HG03520 (cell line): ENCODE data around the gene EFNA1.
"Not testable (repeated sequence)": the region's sequence is repeated elsewhere in the genome, so short reads cannot be mapped to it uniquely, and the experiment has no call there.

ENCODE experiments used
- ATAC-seq: cut with Tn5 transposase; IDR thresholded peaks from one replicate; pipeline ENCODE4 v1.9.1; 2021; ENCODE audit warnings: mild to moderate bottlenecking, moderate library complexity; ENCODE audit not compliant: unreplicated experiment

Gene EFNA1

DNA sequence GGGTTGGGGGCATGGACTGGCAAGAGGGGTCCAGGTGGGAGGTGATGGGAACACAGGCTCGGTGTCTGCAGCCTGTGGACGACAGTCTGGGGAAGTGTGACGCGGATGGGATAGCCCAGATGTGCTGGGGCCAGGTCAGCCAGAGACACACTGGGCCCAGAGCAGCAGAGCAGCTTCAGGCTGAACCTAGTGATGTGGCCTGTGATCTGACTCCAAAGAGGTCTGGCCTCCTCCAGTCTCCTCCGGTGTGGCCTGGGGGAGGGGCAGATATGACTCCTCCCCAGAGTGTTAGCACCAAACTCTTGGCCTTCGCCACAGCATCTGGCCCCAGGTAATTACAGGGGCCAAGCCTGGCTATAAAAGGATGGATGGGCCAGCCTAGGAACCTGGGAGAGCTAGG, 35.5 kb upstream of the EFNA1 start:
- ATAC-seq, result no peak

DNA sequence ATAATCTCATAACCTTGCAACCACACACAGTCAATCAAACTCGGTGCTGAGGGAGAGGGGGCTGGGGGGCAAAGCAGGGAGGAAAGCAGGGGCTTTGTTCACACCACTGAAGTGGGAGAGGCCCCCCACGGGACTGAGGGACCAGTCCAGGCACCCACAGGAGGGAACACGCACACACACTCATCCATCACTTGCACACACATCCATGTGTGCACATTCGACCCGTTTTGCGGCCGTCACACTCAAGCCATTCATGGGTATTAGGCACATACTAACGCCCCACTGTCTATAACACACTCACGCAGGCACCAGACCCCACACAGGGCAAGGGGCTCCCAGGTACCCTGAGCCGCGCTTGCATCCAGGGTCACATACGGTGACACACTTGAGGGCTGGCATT, 35.0 kb upstream of the EFNA1 start:
- ATAC-seq, result no peak

DNA sequence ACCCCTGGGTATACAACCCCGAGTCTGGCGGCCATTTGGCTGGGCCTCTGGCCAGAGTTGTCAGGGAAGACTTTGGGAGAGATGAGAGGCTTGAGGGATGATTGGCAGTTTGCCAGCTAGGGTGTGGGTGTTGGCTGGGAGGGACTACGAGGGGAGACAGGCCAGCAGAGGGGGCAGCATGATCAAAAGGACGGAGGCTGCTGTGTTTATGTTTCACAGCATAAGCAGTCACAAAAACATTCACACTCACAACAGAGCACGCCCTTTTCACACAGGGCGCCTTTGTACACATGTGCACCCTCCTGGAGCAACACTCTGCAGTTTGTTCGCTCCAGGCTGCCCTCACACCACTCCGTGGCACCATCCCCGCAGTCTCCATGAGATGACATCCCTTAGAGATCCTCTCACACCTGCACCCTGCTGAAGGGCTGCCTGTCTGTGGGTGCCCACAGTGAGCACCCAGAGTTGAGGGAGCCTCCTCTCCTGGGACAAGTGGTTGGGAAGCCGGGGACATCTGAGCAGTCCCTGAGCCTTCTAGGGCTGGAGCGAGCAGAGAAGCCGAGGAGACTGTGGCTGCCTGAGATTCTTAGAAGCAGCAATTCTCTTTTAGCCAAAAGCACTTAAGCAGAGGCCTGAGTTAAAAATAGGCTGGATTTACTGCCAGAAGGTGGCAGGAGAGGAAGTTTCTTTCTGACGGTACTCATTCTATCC, 33.6 kb upstream of the EFNA1 start:
- no peak for ATAC-seq

GRCh38 chr1:155094622-155094948, 33.1 kb upstream of the EFNA1 start:
- no peak for ATAC-seq

- ATAC-seq, result no peak
Measured at GRCh38 chr1:155099331-155099730, 28.3 kb upstream of the EFNA1 start.

GRCh38 chr1:155103325-155103724, 24.4 kb upstream of the EFNA1 start:
- ATAC-seq, result no peak

- no peak for ATAC-seq
Measured at GRCh38 chr1:155104605-155105534, 22.8 kb upstream of the EFNA1 start.

GRCh38 chr1:155105604-155106011, 22.1 kb upstream of the EFNA1 start:
- no peak for ATAC-seq

- no peak for ATAC-seq
Measured at GRCh38 chr1:155106862-155107261, 20.8 kb upstream of the EFNA1 start.

- ATAC-seq, result no peak
Measured at GRCh38 chr1:155107309-155108264, 20.1 kb upstream of the EFNA1 start.

DNA sequence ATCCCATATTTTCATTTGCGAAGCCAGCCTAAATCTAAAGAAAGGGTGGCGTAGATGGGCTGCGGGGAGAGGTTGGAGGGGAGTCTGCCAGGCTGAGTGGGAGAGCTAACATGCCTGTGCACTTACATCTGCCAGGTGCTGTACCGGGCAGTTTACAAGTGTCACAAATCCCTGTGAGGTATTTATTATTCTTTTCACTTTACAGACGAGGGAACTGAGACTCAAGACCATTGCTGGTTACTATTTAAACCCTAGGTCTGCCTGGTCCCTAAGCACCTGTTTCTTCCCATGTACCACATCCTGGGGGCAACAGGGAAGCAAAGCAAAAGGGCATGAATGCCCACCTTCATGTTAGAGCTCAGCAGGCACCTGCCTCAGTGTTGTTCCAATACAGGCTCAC, 19.4 kb upstream of the EFNA1 start:
- no peak for ATAC-seq

GRCh38 chr1:155110381-155110780, 17.3 kb upstream of the EFNA1 start:
- ATAC-seq, result no peak

GRCh38 chr1:155110826-155111225, 16.9 kb upstream of the EFNA1 start:
- ATAC-seq, result no peak

DNA sequence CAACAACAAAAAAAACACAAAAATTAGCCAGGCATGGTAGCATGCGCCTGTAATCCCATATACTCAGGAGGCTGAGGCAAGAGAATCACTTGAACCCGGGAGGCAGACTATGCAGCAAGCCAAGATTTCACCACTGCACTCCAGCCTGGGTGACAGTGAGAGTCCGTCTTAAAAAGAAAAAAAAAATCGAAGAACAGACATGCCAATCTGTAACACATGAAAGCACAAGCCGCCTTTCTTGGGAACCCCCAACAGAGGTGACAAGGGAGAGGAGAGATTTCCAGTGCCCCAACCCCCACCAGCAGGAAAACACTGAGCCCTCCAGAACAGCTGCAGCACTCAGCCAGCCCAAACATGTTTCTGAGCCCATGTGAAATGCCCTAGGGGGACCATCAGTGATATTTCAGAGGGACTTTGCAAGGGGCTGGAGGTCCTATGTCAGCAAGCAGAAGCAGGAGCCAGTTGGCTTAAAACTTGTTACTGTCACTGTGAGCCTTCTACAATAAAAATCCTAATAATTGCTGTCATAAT, 14.2 kb upstream of the EFNA1 start:
- ATAC-seq, result no peak

DNA sequence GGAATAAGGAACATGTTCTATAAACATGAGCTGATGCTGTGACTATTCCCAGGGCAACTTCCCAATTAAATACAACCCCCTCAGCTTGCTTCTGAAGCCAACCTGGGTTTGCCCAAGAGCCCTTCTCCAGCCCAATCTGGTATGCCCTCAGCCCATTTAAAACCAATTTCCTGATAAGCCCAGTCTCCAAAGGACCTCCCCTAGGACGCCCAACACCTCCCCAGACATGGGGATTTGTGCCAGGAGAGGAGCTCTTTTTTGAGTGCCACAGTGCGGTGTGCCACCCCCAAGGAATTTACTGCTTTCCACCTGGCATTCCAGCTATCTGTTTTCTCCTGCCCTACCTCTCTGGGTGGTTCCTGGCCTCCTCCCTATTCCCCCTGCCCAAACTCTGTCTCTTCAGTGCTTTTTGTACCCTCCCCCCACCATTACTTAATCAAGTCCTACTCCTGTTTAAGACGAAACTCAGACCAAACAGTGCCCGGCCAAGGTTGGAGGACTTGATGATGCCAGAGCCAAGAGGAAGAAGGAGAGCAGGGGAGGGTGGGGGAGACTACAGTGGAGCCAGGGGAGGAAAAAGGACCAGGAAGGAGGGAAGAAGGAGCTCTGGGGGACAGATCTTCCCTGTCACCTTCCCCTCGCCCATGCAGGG, 11.4 kb upstream of the EFNA1 start:
- ATAC-seq, result no peak

- no peak for ATAC-seq
Measured at GRCh38 chr1:155117610-155118009, 10.1 kb upstream of the EFNA1 start.

GRCh38 chr1:155118090-155118489, 9.6 kb upstream of the EFNA1 start:
- ATAC-seq, result not testable (repeated sequence)

DNA sequence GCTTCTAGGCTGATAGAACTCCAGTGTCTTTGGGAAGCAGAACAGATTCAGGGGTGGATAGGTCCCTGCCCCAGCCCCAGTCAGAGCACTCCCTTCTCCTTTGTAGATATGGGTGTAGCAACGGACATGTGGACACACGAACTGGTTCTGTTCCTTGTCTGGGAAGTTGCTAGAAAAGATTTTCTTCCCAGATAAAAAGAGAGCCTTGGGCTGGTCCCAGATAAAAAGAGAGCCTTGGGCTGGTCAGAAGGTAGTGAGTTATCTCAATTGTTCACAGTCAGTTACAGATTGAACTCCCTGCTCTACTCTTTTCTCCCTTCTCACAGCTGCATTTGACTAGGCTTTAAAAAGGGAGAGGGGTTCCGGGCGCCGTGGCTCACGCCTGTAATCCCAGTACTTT, 7.4 kb upstream of the EFNA1 start:
- ATAC-seq, result no peak

GRCh38 chr1:155121249-155121648, 6.4 kb upstream of the EFNA1 start:
- ATAC-seq, result no peak

DNA sequence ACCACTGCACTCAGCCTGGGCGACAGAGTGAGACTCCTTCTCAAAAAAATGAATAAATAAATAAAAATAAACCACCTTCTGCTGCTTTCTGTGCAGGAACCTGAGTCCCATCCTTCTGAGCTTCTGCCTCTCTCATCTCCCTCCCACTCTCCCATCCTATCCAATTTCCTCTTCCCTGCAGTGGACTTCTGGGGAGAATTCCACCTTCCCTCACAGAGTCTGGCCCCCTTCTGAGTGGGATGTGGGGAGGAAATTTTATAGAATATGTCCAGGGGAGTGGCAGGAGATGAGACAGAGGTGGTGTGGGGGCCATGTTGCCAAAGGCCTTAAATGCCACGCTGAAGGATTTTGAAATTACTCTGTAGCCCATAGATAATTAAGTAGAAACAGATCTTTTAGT, 5.4 kb upstream of the EFNA1 start:
- ATAC-seq, result no peak
